Endometrium (tissue), 2 donors: ENCODE results near the gene GRB14.
"Not testable (repeated sequence)": the region's sequence is repeated elsewhere in the genome, so short reads cannot be mapped to it uniquely, and the experiment has no call there.

Experiments
- FAIRE-seq: peaks from 2 replicates; lab custom pipeline; 2012; peaks lifted over from hg19 to GRCh38; lab: Jason Lieb, UNC
- donor health status: control.
- donor health status: control.

Gene GRB14

DNA sequence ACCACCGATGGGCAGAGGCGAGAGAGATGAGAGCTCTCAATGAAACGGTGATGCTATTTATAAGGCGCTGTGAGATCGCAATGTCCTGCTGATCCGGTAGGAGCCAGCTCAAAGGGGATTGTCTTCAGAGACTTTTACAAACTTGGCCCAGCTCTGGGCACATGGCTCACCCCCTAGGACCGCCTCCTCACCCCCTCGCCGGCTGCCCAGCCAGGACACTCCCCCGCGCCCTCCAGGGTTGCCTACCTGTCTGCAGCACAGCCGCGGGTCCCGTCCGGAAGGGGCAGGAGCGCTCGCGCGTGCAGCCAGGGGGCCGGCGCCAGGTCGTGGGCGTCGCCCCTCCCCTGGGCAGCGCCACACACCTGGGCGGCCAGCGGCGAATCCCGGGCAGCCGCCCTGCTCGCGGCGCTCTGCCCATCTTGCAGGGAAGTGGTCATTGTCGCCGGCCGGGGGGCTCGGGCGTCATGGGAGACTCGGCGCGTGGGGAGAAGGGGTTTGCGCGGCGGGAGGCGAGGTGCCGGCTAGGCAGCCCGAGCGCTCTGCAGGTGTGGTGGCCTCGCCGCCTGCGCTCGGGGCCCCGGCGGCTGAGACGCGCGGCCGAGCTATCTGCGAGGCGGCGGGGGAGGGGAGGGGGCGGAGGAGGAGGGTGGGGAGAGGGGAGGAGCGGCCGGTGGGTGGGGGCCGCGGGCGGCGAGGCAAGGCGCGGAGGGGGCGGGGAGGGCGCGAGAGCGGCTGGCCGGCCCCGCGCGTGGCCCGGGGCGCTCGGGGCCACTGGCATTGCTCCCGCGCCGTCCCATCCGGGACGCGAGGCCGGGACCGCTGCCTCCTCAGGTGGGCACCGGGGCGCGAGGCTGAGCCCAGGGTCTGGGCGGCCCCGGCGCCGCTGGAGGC is at the start of gene GRB14:
GRB14 (minus strand) TSS at position 610 of the 891 bp plus-strand sequence; CDS start at position 437, 173 bp downstream.
- FAIRE-seq: no peak

DNA sequence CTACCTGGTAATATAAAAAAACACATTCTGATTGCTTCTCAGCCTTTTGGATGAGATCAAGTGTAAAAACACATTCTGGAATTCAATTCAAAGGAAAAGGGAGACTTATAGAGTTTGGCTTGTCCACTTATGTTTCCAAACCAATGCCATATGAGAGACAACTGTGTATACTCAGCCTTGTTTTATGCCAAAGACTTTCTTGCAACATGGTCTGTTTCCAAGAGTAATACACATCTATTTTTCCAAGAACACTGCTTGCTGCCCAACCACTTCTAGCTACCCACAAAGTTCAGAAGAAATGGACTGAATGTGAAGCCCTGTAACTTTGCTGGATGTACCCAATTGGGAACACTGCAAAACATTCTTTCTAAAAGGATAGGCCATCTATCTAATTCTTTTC is 48.0 kb upstream of the GRB14 start:
- no peak for FAIRE-seq

DNA sequence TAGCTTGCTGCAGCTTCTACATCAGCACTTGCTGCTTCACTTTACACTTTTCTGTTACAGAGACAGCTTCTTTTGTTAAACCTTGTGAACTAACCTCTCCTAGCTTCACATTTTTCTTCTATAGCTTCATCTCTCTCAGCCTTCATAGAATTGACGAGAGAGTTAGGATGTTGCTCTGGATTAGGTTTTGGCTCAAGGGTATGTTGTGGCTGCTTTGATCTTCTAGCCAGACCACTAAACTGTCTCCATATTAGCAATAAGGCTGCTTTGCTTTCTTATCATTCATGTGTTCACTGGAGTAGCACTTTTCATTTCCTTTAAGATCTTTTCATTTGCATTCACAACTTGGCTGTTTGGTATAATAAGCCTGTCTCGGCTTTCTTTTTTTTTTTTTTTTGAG is 46.3 kb upstream of the GRB14 start:
- FAIRE-seq: no peak

DNA sequence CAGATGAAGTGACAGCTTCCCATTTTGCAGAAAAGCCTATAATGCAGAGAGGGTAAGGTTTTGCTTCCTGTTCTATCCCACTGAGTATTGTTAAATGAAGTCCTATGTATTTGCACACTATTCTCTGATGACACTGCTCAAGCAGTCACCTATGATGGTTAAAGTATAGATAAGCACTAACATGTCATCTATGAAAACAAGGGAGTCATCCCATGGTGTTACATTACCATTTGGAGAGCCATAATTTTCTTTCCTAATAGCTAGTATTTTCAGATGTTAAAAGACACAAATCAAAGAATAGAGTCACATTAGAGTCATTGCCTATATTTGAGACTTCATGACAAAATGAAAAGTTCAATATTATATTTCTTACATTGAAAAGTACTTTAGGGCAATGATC is 42.8 kb upstream of the GRB14 start:
- FAIRE-seq: no peak

DNA sequence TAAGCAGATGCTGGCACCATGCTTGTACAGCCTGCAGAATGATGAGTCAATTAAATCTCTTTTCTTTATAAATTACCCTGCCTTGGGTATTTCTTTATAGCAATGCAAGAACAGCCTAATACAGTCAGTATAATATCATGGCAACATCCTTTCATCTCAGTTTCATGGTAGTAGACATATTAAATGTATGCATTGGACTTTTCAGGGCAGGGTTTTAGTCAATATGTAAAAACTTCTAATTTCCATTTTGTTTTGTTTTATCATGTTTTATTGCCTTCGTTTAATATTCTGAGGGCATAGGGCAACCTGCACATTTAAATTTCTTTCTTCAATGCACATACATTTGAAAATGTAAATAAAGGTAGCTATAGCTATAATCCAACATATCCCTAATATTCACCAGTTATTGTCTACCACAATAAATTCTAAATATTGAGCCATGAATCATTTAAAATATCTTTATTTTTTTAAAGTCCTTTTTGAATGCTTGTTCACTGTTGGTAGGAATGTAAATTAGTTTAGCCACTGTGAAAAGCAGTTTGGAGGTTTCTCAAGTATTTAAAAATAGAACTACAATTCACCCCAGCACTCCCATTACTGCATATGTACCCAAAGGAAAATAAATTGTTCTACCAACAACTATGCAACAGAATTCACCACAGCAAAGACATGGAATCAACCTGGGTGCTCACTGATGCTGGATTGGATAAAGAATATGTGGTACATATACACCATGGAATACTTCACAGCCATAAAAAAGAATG is 41.8 kb upstream of the GRB14 start:
- FAIRE-seq: no peak

DNA sequence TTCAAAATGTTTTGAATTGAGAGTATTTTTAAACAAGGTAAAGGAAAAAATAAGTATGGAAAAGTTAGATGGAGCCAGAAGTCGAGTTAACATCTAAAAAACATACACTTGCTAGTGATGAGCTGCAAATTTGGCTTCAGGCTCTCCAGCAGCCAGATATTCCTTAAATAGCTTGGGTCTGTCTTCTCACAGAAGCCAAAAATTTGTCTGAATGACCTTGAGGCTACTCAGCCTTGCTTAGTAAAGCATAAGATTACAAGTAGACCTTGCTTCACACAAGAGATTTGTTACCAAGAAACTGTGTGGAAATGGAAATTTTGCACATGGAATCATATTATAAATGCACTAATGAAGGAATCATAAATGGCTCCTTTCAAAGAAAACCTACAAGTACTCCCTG is 40.8 kb upstream of the GRB14 start:
- no peak for FAIRE-seq

DNA sequence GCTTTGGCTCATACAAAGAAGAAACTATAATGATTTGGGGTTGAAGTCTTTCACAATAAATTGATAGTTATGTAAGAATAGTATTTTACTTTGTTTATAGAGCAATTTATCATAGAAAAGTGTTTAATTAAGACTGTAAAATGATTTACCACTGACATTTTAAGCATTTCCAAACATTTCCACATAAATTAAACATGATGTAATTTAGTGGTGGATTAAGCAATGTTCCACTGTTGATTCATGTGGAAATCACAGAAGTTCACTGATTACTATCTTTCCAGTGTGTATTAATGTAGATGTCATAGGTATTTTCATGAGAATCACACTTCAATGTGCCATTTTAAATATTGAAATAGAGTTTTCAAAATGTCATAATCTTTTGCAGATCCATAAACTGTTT is 40.1 kb upstream of the GRB14 start:
- FAIRE-seq: no peak

DNA sequence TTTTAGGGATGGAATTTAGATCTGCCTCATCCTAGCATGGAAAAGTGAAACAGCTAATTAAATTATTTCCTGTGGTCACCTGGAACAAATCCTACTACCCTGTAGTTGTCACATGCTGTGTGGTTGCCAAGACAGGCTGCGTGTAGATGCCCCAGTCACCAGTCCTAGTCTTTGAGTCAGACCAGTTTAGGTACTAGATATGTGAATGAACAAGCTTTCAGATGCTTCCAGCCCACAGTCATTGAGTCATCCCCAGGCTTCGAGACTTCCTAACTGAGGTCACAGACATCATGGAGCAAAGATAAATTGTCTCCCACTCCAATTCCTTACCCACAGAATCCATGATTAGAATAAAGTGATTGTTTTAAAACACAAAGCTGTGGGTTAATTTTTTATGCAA is 35.8 kb upstream of the GRB14 start:
- FAIRE-seq: no peak

DNA sequence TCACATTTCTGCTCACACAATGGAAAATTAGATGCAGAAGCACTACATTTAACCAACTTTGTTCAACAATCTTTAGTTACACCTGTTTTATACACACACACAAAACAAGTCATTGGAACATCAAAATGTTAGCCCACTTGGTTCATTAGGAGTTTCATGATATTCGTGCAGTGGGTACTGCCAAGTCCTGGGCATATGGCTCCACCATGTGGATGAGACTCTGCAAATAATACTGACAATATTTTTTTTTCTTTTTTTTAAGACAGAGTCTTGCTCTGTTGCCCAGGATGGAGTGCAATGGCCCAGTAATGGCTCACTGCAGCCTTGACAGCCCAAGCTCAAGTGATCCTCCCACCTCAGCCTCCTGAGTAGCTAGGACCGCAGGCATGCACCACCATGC is 34.5 kb upstream of the GRB14 start:
- FAIRE-seq: no peak

DNA sequence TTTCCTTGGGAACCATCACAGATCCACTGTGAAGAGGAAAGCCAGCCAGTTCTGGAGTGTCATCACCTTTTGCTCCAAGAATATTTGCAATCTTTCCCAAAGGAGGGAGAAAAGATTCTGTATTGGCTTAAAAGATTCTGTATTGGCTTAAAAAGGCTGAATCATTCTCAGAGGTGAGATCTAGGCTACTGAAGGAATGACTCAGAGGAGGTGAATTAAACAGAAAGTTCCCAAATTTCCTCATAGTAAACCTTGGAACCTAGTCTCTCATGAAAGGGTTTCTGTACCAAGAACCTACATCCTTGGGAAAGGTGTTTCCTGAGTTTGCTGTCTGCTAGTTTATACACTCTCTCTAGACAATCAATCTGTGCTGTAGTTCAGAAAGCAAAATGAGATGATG is 34.1 kb upstream of the GRB14 start:
- no peak for FAIRE-seq

DNA sequence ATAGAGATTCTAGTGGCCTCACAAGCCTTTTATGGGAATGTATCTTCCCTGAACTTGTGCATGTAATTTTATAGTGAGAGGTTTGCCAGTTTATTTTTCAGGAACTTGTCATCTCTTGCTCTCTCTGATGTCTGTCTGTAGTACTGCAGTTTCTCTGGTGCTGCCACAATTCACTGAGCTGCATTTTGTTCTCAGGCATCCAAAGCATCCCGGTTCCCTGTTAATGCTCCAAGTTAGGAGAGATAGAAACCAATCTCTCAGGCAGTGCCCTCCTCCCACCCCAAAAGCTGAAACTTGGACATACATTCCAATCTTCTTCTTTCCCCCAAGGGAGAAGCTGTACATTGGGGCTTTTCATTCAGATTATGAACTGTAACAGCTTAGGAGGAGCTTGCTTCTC is 30.1 kb upstream of the GRB14 start:
- no peak for FAIRE-seq

DNA sequence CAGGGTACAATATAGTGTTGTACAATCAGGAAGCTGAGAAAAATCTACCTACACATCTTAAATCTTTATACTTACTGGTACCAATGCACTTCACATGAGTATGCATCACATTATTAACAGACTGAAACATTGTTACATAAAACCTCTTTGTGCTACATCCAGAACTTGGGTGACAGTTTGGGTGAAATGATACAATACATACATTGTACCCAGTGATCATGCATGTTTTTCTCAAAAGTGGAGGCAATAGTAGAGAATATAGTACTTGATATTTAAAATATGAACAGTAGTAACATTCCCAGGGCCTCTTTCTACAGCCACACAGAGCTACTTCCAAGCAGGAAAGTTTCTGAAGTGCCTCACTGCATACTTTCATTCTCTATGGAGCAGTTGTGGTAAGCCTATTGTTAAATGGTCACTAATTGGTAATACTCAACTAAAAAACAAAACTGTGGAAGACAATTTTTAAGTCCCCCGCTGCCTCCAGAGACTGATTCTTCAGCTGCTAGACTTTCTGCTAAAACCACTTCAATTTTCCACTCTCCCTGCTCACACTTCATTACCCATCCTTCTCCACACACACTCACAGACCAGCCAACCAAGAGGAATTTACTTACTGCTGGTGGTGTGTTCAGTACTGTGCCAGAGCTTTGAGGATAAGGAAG is 22.9 kb upstream of the GRB14 start:
- no peak for FAIRE-seq

DNA sequence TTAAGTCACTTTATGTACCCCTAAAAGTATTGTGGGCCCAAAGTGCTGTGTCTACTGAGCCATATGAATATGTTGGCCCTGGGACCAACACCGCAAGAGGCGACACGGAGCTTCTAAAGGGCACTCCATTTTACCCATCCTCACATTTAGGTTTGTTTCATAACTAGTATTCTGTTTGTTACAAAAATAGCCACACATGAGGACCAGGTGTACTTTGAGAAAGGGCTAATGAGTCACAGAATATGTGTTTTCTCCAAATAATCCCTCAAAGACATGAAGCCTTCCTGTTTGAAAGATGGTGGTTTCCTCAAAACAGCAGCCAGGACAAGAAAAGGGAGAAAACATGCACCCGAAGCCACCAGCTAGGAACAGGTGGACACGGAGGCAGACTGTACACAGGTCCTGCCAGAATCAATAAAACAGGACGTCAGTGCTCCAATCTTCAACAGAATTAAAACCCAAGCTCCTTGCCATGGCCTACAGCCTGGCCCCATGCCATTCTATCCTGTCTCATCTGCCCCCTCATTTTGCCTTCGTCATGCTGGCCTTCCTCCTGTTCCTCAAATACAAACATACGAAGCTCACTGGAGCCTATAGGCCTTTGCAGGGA is 21.8 kb upstream of the GRB14 start:
- FAIRE-seq: no peak

DNA sequence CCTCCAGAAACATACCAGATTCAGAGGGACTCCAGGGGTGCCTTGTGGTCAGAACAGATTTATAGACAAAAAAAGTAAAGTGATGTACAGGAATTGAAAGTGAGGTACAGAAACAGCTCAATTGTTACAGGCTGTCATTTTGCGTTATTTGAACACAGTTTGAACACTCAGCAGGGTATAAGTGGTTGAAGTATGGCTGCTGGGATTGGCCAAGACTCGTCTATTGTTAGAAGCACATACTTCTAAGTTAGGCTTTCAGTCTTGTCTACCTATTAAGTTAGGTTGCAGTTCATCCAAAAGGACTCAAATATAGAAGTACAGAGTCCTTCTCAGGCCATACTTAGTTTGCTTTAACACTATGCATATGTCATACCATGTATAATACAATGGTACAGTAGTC is 21.0 kb upstream of the GRB14 start:
- FAIRE-seq: no peak

DNA sequence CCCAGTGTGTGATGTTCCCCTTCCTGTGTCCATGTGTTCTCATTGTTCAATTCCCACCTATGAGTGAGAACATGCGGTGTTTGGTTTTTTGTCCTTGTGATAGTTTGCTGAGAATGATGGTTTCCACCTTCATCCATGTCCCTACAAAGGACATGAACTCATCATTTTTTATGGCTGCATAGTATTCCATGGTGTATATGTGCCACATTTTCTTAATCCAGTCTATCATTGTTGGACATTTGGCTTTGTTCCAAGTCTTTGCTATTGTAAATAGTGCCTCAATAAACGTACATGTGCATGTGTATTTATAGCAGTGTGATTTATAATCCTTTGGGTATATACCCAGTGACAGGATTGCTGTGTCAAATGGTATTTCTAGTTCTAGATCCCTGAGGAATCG is 7.0 kb upstream of the GRB14 start:
- not testable (repeated sequence) for FAIRE-seq

DNA sequence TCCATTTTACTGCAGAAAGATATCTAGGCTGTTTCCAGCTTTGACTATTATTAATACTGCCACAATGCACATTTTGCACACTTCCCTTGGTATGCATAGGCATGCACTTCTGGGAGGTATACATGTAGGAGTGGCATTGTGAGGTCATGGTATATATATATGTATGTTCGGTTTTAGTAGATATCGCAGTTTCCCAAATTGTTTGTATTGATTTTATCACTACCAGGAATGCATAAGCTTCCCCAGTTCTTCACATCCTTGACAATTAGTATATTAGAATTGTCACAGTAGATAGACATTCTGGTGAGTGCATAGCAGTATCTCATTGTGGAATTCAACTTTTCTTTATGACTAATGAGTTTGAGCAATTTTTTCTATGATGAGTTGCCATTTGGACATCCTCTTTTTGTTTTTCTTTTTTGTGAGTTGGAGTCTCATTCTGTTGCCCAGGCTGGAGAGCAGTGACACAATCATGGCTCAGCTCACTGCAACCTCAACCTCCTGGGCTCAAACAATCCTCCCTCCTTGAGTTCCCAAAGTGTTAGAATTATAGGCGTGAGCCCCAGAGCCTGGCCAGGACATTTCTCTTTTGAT is 4.2 kb upstream of the GRB14 start:
- no peak for FAIRE-seq

DNA sequence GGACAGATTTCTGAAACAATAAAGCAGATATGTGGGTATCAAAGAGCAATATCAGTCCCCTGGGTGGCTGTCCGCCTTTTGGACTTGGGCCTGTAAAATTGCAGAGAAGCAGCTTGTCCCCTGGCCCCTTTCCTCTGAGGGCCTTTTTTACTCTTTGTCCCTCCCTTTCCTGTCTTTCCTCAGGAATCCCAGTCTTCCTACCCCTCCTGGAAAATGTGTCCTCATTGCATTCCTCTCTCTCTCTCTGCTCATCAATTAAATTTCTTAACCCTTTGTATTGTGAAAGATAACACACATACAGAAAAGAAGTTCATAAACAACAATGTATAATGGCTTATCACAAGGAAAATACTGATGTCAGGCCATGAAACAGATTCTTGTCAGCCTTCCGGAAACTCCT is 3.0 kb upstream of the GRB14 start:
- FAIRE-seq: no peak

DNA sequence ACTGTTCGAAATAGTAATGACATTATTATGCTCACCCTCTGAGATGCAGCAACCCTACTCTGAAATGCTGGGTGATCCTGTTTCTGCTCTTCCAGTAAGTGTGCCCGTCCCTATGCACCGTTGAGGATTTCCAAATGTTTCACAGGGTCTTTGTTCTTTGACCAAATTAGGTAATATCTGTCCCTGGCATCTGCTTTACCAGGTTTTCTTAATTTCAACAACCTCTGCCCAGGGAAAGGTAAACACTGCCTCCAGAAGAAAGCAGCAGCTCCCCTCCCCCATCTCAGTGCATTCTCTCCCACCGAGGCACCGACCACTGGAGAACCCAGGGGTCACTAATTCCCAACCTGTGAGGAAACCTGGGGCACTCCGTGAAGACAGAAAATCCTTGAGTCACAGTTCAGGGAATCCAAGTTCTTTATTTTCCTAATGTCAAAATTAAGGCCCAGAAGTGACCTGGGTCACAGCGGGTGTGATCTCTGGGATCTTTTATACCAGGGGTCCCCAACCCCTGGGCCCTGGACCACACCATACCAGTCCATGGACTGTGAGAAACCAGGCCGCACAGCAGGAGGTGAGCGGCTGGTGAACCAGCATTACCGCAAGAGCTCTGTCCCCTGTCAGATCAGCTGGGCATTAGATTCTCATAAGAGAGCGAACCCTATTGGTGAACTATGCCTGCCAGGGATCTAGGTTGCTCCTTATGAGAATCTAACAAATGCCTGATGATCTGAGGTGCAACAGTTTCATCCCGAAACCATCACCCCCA is 1.2 kb upstream of the GRB14 start:
- FAIRE-seq: no peak

DNA sequence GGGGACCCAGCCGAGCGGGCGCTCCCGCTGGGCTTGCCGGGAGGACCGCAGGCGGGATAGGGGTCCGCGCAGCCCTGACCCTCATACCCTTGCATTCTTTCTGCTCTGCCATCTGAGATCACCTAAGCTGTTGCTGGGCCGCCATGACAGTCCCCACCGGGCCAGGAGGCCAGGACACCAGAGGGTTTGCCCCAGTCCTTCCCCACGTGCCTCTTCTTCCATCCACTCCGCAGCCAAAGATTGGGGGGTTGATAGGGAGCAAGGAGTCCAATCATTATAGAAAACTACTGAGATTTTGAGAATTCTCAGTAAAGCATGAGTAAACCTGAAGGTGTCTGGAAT is 453 bp upstream of the GRB14 start:
- no peak for FAIRE-seq

DNA sequence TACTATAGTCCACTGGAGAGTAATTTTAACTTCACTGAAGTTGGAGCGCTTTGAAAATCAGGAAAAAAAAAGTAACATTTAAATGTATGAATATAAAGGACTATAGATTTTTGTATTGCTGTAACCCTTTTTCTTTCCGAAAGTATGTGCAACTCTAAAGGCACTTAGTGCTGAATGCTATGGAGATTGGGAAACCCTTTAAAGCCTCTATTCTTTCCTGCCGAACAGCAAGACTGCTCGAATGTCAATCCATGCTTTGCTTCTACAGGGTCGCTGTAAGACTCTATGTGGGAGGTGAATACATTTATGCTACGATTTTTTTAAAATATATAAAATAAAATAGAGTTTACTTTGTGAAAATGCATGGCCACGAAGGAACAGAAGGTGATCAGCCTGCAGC is 825 bp downstream of the GRB14 start:
- no peak for FAIRE-seq

DNA sequence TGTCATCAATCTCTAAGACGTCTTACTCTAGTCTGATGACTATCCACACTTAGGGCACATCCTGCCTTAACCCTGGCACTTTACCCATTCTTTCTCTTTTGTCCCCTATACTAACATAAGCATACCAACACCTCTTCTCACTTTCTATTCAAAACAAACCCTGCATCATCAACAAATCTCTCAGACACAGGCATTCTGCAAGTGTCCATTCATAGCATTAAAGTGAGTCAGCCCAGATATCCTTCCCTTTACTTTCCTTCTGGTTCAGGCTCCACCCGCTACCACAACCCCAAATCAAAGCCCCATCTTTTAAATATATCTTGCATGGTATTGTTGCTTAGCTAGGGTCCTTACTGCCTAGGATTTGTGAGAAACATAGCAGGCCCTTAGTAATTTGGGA is 3.8 kb downstream of the GRB14 start:
- no peak for FAIRE-seq
